IPS-20b (cell line): ENCODE data around the gene TMEM255B.

Source experiments
- H3K27ac ChIP-seq: one replicate; pipeline ENCODE4 v1.5.1; 2013; ENCODE audit warnings: low read length
- H3K27me3 ChIP-seq: 2 replicates; pipeline ENCODE4 v1.6.1; 2013; ENCODE audit warnings: mild to moderate bottlenecking, low read length, inconsistent platforms; ENCODE audit not compliant: insufficient read depth
- H3K36me3 ChIP-seq: 2 replicates; pipeline ENCODE4 v1.6.1; 2013; ENCODE audit warnings: low read depth, mild to moderate bottlenecking, inconsistent platforms, low read length, moderate library complexity; ENCODE audit not compliant: insufficient read depth
- H3K4me1 ChIP-seq: 2 replicates; pipeline ENCODE4 v1.6.1; 2013; ENCODE audit warnings: mild to moderate bottlenecking, control low read depth, inconsistent platforms, low read length, moderate library complexity; ENCODE audit not compliant: insufficient read depth
- H3K4me3 ChIP-seq: 2 replicates; pipeline ENCODE4 v1.5.1; 2013; ENCODE audit warnings: mild to moderate bottlenecking, low read length, inconsistent platforms
- H3K9ac ChIP-seq: 2 replicates; pipeline ENCODE4 v1.6.1; 2013; ENCODE audit warnings: low read depth, mild to moderate bottlenecking, inconsistent platforms, low read length, moderate library complexity
- H3K9me3 ChIP-seq: 2 replicates; pipeline ENCODE4 v1.6.1; 2013; ENCODE audit warnings: mild to moderate bottlenecking, low read depth, low read length, inconsistent platforms; ENCODE audit not compliant: insufficient read depth

Gene TMEM255B

DNA sequence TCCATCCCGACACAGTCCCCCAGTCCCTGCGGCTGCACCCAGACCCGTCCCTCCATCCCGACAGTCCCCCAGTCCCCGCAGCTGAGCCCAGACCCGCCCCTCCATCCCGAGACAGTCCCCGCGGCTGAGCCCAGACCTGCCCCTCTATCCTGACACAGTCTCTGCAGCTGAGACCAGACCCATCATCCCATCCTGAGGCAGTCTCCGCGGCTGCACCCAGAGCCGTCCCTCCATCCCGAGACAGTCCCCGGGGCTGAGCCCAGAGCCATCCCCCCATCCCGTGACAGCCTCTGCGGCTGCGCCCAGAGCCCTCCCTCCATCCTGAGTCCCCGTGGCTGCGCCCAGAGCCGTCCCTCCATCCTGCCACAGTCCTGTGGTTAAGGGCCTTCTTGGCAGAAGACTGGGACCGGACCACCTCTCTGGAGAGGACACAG is 28.8 kb upstream of the TMEM255B start:
- H3K9ac ChIP-seq = no peak overlapping the region
- H3K27me3 ChIP-seq = no peaks in the 10 kb centered on the region

DNA sequence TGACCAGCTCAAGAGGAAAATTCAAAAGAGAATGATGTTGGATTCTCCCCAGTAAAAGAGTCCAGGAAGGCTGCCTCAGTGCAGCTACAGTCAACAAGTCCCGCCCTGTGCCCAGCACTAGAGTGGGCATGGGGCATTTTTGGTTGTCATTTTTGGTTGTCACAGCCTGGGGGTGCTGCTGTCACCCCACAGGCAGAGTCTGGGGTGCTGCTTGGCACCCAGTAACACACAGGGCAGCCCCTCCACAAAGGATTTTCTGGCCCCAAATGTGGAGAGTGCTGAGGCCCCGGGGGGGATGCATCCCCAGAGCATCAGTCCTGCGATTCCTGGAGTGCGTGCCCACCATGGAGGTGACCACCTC is 28.2 kb upstream of the TMEM255B start:
- no peak overlapping the region for H3K4me3 ChIP-seq
- no peak overlapping the region for H3K9ac ChIP-seq
- no peak overlapping the region for H3K27ac ChIP-seq
- no peaks in the 10 kb centered on the region for H3K4me1 ChIP-seq
- H3K36me3 ChIP-seq = no peaks in the 10 kb centered on the region
- H3K27me3 ChIP-seq = no peaks in the 10 kb centered on the region
- peaks cover 6% of the 10 kb centered on the region; the same call in 1 of the 2 replicates for H3K9me3 ChIP-seq

More for the DNA sequence above, 28.8 kb upstream of the TMEM255B start:
- H3K27ac ChIP-seq = no peak overlapping the region
- H3K9me3 ChIP-seq = peaks cover 6% of the 10 kb centered on the region; the same call in 1 of the 2 replicates
- no peaks in the 10 kb centered on the region for H3K36me3 ChIP-seq
- no peaks in the 10 kb centered on the region for H3K4me1 ChIP-seq
- no peak overlapping the region for H3K4me3 ChIP-seq

DNA sequence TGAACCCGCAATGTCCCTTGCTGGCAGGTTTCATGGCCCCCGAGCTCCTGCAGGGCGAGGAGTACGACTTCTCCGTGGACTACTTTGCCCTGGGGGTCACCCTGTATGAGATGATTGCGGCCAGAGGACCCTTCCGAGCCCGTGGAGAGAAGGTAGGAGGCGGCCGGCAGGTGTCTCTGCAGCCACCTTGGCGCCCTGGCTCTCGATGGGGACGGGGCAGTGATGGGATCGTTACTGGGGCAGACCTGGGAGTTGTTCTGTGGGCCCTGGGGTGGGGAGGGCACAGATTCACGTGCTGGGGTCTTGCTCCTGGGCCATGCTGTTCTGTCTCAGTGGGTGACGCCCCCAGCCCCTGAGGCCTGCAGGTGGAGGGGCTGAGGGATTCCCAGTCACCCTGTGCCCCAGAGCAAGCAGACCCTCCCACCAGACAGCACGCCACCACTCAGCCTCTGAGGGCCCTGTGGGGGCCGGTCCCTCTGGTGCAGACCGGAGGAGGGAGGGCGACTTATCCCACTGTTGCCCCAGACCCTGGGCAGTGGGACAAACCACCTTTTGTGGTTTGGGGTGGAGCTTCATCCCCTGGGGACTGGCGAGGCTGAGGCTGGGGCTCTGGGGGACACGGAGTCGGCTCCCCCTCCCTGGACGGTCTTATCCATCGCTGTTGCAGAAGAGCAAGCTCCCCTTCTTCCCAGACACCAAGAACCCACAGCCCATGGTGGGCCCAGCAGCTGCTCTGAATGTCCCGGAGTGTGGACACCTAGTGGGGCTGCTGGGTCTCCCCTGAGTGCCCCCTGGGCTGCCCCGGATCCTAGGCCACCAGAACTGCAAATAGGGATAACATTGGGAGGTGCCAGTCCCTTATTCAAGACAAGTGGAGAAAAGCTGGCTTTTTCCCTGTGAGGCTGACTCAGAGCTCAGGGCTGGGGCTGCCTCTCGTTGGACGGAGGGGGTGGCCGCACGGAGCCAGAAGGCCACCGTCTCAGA is 27.5 kb upstream of the TMEM255B start:
- H3K4me3 ChIP-seq = no peak overlapping the region
- H3K9me3 ChIP-seq = peaks cover 6% of the 10 kb centered on the region; the same call in 1 of the 2 replicates
- H3K4me1 ChIP-seq = no peaks in the 10 kb centered on the region
- no peak overlapping the region for H3K27ac ChIP-seq
- no peaks in the 10 kb centered on the region for H3K27me3 ChIP-seq
- no peaks in the 10 kb centered on the region for H3K36me3 ChIP-seq
- H3K9ac ChIP-seq = no peak overlapping the region

DNA sequence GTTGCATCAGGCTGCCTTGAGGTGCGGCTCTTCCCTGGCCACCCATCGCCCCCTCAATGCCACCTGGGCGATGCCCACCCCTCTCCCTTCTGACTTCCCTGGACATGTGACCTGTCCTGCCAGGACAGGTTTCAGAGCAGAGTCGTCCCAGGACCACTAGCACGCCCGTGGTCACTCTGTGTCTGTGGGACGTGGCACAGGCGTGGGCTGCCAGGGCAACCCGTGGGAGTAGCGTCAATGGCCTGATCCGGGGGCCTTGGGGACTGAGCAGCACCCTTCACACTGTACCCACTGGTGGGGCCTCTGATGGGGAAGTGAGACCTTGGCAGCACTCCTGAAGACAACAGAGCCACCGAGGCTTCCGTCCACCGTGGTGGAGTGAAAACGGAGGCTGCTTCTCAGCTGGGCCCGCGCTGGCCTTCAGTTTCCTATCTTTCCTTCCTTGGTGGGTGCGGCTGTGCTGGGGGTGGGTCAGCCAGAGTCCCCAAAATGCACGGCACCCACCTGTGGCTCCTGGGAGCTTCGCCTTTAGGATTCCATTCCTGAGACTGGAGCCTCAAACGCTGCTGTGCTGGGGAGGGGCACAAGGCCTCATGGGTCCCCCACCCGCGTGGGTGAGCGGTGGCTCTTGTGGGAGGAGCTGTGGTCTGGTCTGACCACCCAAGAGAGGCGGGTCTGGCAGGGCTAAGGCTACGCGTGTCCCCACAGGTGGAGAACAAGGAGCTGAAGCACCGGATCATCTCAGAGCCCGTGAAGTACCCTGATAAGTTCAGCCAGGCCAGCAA is 26.7 kb upstream of the TMEM255B start:
- Histone ChIP-seq H3K9ac (no peak overlapping the region), H3K36me3 (no peaks in the 10 kb centered on the region), H3K27ac (no peak overlapping the region), H3K9me3 (peaks cover 6% of the 10 kb centered on the region; the same call in 1 of the 2 replicates), H3K4me1 (no peaks in the 10 kb centered on the region), H3K4me3 (no peak overlapping the region), H3K27me3 (no peaks in the 10 kb centered on the region)

DNA sequence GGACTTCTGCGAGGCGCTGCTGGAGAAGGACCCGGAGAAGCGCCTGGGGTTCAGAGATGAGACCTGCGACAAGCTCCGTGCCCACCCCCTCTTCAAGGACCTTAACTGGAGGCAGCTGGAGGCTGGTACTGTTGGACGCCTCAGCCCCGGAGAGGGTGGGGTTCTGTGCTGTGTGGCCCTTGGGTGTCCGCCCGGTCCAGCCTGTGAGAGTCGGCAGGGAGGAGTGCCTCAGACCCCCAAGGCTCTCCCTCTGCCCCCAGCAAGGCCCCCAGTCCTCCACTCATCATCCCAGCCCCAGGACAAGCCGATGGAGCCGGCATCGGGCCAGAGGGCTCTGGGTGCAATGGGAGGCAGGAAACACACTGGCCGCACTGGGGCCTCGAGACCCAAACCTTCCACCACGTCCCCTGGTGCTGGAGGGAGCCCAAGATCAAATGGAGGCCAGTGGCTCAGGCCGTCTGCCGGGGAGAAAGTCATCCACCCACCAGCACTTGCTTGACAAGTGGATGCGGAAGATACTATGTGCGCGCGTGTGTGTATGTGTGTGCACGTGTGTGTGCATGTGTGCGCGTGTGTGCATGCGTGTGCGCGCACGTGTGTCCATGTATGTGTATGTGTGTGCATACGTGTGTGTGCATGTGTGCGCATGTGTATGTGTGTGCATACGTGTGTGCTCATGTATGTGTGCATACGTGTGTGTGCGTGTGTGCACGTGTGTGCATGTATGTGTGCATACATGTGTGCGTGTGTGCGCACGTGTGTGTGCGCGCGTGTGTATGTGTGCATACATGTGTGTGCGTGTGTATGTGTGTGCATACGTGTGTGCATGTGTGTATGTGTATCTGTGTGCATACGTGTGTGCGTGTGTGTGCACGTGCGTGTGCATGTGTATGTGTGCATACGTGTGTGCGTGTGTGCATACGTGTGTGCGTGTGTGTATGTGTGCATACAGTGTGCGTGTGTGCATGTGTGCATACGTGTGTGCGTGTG is 25.8 kb upstream of the TMEM255B start:
- no peaks in the 10 kb centered on the region for H3K36me3 ChIP-seq
- no peaks in the 10 kb centered on the region for H3K4me1 ChIP-seq
- no peaks in the 10 kb centered on the region for H3K27me3 ChIP-seq
- H3K9me3 ChIP-seq = peaks cover 6% of the 10 kb centered on the region; the same call in 1 of the 2 replicates
- no peak overlapping the region for H3K9ac ChIP-seq
- no peak overlapping the region for H3K27ac ChIP-seq
- no peak overlapping the region for H3K4me3 ChIP-seq

DNA sequence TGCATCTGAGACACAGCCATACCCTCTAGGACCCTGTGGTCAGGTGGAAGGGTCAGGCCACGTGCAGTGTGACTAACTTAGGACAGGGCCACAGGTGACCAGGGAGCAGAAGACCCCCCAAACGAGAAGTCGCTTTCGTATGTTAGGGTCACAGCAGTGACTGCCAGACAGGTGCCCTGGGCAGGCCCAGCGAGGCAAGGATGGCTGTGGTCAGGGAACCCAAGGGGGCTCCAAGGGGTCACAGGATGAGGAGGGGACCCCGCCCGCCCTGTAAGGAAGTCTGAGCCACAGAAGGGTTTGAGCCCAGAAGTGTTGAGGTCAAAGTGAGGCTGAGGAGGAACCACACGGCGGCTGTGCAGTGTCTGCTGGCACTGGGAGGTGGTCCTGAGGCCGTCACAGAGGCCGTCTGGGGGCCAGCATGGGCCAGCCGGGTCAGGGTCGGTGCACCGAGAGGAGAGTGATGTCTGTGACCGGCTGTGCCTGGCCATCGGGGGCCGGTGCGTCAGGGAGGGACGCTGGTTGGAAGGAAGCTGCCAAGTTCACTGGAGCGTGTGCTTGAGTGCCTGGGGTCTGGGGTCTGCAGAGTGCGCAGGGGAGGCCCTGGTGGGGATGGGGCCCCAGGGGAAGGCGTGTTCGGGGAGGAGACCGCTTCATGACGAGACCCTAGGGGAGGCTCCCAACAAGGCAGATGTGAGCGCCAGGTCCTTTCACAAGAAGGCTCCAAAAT is 24.8 kb upstream of the TMEM255B start:
- H3K36me3 ChIP-seq = no peaks in the 10 kb centered on the region
- no peaks in the 10 kb centered on the region for H3K4me1 ChIP-seq
- H3K27me3 ChIP-seq = no peaks in the 10 kb centered on the region
- no peak overlapping the region for H3K9ac ChIP-seq
- peaks cover 6% of the 10 kb centered on the region; the same call in 1 of the 2 replicates for H3K9me3 ChIP-seq
- H3K4me3 ChIP-seq = no peak overlapping the region
- H3K27ac ChIP-seq = no peak overlapping the region

DNA sequence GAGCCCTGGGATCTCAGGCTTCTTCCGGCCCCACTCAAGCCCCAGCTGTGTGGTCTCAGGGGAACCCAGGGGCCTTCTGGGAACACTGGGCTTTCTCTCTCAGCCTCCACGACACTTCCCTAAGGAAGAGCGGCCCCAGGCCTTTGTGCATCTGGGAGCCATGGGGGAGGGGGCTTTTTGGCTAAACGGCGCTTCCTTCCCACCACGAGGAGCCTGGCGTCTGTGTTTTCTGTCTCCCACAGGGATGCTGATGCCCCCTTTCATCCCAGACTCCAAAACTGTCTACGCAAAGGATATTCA is 24.2 kb upstream of the TMEM255B start:
- H3K27ac ChIP-seq = no peak overlapping the region
- no peaks in the 10 kb centered on the region for H3K4me1 ChIP-seq
- H3K27me3 ChIP-seq = no peaks in the 10 kb centered on the region
- no peak overlapping the region for H3K4me3 ChIP-seq
- peaks cover 6% of the 10 kb centered on the region; the same call in 1 of the 2 replicates for H3K9me3 ChIP-seq
- no peak overlapping the region for H3K9ac ChIP-seq
- no peaks in the 10 kb centered on the region for H3K36me3 ChIP-seq

DNA sequence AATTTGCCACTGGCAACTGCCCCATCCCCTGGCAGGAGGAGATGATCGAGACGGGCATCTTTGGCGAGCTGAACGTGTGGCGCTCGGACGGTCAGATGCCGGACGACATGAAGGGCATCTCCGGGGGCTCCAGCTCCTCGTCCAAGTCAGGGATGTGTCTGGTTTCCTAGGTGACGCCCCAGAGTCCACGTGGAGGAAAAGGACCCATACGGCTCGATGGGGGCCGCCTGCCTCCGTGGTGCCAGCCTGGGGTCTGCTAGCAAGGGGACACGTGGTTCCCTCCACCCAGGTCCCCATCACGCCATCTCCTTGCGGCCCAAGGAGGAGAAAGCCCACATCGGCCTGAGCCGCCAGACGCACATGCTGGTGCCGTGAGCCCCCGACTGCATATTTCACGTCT is 23.8 kb upstream of the TMEM255B start:
- Histone ChIP-seq H3K27ac (no peak overlapping the region), H3K27me3 (no peaks in the 10 kb centered on the region), H3K9me3 (peaks cover 6% of the 10 kb centered on the region; the same call in 1 of the 2 replicates), H3K9ac (no peak overlapping the region), H3K4me3 (no peak overlapping the region), H3K4me1 (no peaks in the 10 kb centered on the region), H3K36me3 (no peaks in the 10 kb centered on the region)

DNA sequence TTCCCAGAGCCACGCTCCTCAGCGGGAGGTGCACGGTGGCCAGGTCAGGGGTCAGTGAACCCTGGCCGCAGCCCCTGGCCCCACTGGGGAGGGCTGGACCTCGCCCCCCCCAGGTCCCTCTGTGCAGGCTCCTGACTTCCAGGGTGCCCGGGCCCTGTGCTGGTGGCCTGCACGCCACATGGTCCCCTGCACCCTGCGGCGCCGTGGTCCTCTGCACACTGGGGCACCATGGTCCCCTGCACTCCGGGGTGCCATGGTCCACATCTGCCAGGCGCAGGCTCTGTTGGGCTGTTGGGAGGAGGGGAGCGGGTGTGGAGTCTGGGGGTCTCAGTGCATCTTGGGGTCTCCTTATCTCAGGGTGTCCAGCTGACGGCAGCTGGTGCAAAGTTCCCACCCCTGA is 23.3 kb upstream of the TMEM255B start:
- Histone ChIP-seq H3K4me1 (no peaks in the 10 kb centered on the region), H3K9me3 (peaks cover 6% of the 10 kb centered on the region; the same call in 1 of the 2 replicates), H3K27me3 (no peaks in the 10 kb centered on the region), H3K36me3 (no peaks in the 10 kb centered on the region), H3K4me3 (no peak overlapping the region), H3K27ac (no peak overlapping the region), H3K9ac (no peak overlapping the region)

DNA sequence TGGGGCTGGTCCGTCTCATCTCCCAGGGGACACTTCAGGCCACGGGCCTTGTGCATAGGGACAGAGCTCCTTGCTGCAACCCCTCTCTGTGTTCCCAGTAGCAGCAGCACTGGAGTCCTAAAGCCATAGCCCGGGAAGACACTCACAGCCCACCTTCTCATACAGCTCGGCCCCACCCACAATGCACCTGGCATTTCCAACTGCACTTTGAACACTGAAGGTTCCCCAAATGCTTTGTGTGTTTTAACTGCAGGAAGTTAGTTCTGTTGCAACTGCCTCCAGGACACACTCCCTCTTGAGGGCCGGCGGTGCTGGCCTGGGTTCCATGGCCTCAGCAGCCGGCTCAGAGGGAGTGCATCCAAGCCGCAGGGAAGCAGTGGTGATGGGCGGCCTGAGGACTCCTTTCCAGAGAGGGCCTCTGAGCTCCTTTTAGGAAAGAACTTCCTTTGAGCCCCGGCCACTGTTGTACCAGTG is 22.7 kb upstream of the TMEM255B start:
- no peak overlapping the region for H3K27ac ChIP-seq
- no peaks in the 10 kb centered on the region for H3K36me3 ChIP-seq
- no peaks in the 10 kb centered on the region; the same call in 1 of the 2 replicates for H3K4me1 ChIP-seq
- H3K9me3 ChIP-seq = peaks cover 6% of the 10 kb centered on the region; the same call in 1 of the 2 replicates
- no peak overlapping the region for H3K4me3 ChIP-seq
- no peak overlapping the region for H3K9ac ChIP-seq
- no peaks in the 10 kb centered on the region for H3K27me3 ChIP-seq
